ENCODE data around the gene OGFOD1.

OGFOD1 gene

GRCh38 chr16:56426585-56426984, 24.8 kb upstream of the OGFOD1 start:
- no peak for DNase-seq (ENCODE audit: low spot score)

GRCh38 chr16:56428091-56428490, 23.3 kb upstream of the OGFOD1 start:
- no peak for DNase-seq (ENCODE audit: low spot score)

GRCh38 chr16:56436258-56436657, 15.1 kb upstream of the OGFOD1 start:
- DNase-seq (ENCODE audit: low spot score) = no peak

- DNase-seq (ENCODE audit: low spot score) = peak; percentile 47
These were observed 13.3 kb upstream of the OGFOD1 start for GRCh38 chr16:56438038-56438437.

- DNase-seq (ENCODE audit: low spot score) = no peak
These were observed 4.1 kb upstream of the OGFOD1 start for GRCh38 chr16:56447286-56447685.

- no peak for DNase-seq (ENCODE audit: low spot score)
These were observed 3.3 kb upstream of the OGFOD1 start for GRCh38 chr16:56448005-56448404.

GRCh38 chr16:56450275-56450985, 924 bp upstream of the OGFOD1 start:
- DNase-seq (ENCODE audit: low spot score) = no peak

GRCh38 chr16:56451753-56452689, 667 bp downstream of the OGFOD1 start:
- DNase-seq (ENCODE audit: low spot score) = no peak

GRCh38 chr16:56457927-56458470, 6.6 kb downstream of the OGFOD1 start:
- DNase-seq (ENCODE audit: low spot score) = no peak

- no peak for DNase-seq (ENCODE audit: low spot score)
These were observed 8.7 kb downstream of the OGFOD1 start for GRCh38 chr16:56460101-56460500.

GRCh38 chr16:56462064-56462796, 10.9 kb downstream of the OGFOD1 start:
- no peak for DNase-seq (ENCODE audit: low spot score)

GRCh38 chr16:56463153-56463552, 11.8 kb downstream of the OGFOD1 start:
- DNase-seq (ENCODE audit: low spot score) = no peak

GRCh38 chr16:56466344-56466743, 15.0 kb downstream of the OGFOD1 start:
- no peak for DNase-seq (ENCODE audit: low spot score)

- DNase-seq (ENCODE audit: low spot score) = no peak
These were observed 17.4 kb downstream of the OGFOD1 start for GRCh38 chr16:56468800-56469199.

- DNase-seq (ENCODE audit: low spot score) = no peak
These were observed 18.4 kb downstream of the OGFOD1 start for GRCh38 chr16:56469748-56470147.

GRCh38 chr16:56470232-56470631, 18.9 kb downstream of the OGFOD1 start:
- no peak for DNase-seq (ENCODE audit: low spot score)

- DNase-seq (ENCODE audit: low spot score) = no peak
These were observed 19.3 kb downstream of the OGFOD1 start for GRCh38 chr16:56470666-56471065.

GRCh38 chr16:56475201-56475600, 23.8 kb downstream of the OGFOD1 start:
- no peak for DNase-seq (ENCODE audit: low spot score)

- DNase-seq (ENCODE audit: low spot score) = no peak
These were observed 25.9 kb downstream of the OGFOD1 start for GRCh38 chr16:56477096-56477878.

- DNase-seq (ENCODE audit: low spot score) = no peak
These were observed 27.1 kb downstream of the OGFOD1 start for GRCh38 chr16:56478281-56479049.

GRCh38 chr16:56479469-56479868, 28.1 kb downstream of the OGFOD1 start:
- DNase-seq (ENCODE audit: low spot score) = no peak
